Naive B cell (primary cell): ENCODE measurements around the gene RNF150. TPM values are rescaled to one million over a fixed set of nuclear protein-coding genes. Genes with fewer than 3 reads are reported as not detected.

Experiments
- ATAC-seq, 2 donors: fragments of 150-1000 bp; cut with Tn5 transposase; 2 replicates each; pipeline ENCODE4 v1.10.0; 2021; ENCODE audit warnings: low read depth in 2 of 2, mild to moderate bottlenecking in 2 of 2, moderate library complexity in 2 of 2
- DNase-seq: peaks from one replicate; pipeline ENCODE4 v3.0.0; 2022
- H3K27ac Mint-ChIP-seq, 6 donors: one replicate each; pipeline ENCODE4 v1.8.0; 2020 to 2022; ENCODE audit warnings: mild to moderate bottlenecking in 6 of 6, mixed read lengths in 6 of 6, moderate library complexity in 5 of 6, inconsistent platforms in 2 of 6
- H3K27me3 Mint-ChIP-seq, 3 donors: one replicate each; pipeline ENCODE4 v1.8.0; 2021 to 2022; ENCODE audit warnings: mixed read lengths in 3 of 3, mild to moderate bottlenecking in 1 of 3
- H3K36me3 Mint-ChIP-seq, 2 donors: one replicate each; pipeline ENCODE4 v1.8.0; 2020 to 2022; ENCODE audit warnings: mixed read lengths in 2 of 2, inconsistent platforms in 1 of 2, mild to moderate bottlenecking in 1 of 2
- H3K4me1 Mint-ChIP-seq, 3 donors: one replicate each; pipeline ENCODE4 v1.8.0; 2020 to 2022; ENCODE audit warnings: mixed read lengths in 3 of 3, inconsistent platforms in 1 of 3, mild to moderate bottlenecking in 1 of 3, moderate library complexity in 1 of 3
- H3K4me3 Mint-ChIP-seq, 8 donors: one replicate each; pipeline ENCODE4 v1.8.0; 2020 to 2022; ENCODE audit warnings: mild to moderate bottlenecking in 8 of 8, mixed read lengths in 8 of 8, moderate library complexity in 8 of 8, inconsistent platforms in 2 of 8
- H3K9me3 Mint-ChIP-seq, 7 donors: one replicate each; pipeline ENCODE4 v1.8.0; 2020 to 2022; ENCODE audit warnings: mixed read lengths in 7 of 7, mild to moderate bottlenecking in 5 of 7, inconsistent platforms in 2 of 7, moderate library complexity in 1 of 7
- polyA plus RNA-seq, 6 donors: library from polyadenylated mRNA; unstranded; fragments of 300-500 nt; fragmentation: Illumina TruSeq; gene quantifications; one replicate each; pipeline ENCODE4 v1.2.3, GENCODE V29; 2021; ENCODE audit warnings: low read depth in 6 of 6

The RNF150 gene
- polyA plus RNA-seq, 6 donors from 2014 or later = 0.15 TPM; not detected in 5

DNA sequence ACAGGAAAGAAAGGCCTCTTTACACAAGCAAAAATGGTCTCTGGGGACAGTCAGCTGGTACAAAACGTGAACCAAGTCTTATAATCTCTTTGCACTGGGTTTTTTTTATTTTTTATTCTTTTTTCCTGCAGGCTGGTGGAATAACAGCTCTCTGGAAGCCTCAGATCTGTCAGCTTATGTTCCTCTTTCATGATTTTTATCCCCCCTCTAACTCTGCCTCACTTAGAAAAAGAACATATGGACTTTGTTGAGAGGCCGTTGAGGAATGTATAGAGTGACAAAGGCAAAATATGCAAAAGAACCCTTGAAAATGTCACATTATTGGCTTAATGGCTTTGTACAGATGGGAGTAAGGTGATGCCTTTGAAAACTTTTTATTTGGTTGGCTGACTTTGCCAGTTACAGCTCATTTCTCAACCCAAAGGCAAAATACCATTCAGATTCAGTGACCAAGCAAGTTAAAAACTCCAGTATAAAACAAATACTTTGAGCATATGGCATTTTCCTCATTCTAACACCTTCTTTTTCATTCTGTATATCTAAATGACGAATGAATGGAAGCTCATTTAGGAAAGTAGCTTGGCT lies 111.1 kb downstream of the RNF150 start:
- H3K27me3 Mint-ChIP-seq = peaks cover 0 to 19% (median 8%) of the 10 kb centered on the region in 3 donors
- peaks cover 0 to 4% of the 10 kb centered on the region in 2 donors for H3K36me3 Mint-ChIP-seq
- no peak overlapping the region for H3K27ac Mint-ChIP-seq
- ATAC-seq (no peak), DNase-seq (no peak)
- H3K4me3 Mint-ChIP-seq = no peak overlapping the region
- peaks cover 0 to 5% (median 0%) of the 10 kb centered on the region in 7 donors for H3K9me3 Mint-ChIP-seq
- H3K4me1 Mint-ChIP-seq = no peaks in the 10 kb centered on the region

DNA sequence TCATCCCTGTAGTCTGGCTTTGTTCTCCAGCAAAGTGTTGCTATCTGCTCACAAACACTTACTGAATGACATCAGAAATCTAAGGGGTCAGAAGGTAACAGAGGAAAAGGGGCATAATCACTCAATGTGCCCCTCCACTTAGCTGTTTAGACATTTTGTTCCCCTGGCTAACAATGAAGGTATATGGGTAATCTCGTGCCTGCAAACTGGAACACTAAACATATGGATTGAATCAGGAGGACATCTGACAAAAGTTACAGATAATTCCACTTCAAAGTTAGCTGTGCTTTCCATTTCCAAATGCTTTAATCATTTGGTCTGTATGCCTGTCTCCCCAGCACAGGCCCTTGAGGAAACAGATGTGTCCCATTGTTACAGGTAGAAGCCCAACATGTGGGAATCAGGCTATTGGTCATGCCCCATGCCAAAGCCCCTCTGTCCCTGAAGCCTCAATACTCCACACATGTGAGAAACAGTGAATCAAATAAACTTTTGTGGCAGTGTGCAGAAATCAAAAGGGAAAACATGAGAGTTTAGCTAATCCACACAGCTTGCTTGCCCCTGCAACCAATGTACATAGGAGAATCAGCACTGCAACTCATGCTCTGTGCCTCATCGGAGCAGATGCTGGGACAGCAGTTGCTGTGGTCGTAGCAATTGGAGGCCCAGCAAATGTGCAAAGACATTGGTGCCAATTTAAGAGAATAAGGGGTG lies 111.7 kb downstream of the RNF150 start:
- H3K27me3 Mint-ChIP-seq = peaks cover 0 to 17% (median 8%) of the 10 kb centered on the region in 3 donors
- H3K9me3 Mint-ChIP-seq = peaks cover 0 to 5% (median 0%) of the 10 kb centered on the region in 7 donors
- DNase-seq = no peak
- no peak for ATAC-seq
- no peak overlapping the region for H3K27ac Mint-ChIP-seq
- no peak overlapping the region for H3K4me3 Mint-ChIP-seq
- H3K36me3 Mint-ChIP-seq = peaks cover 0 to 4% of the 10 kb centered on the region in 2 donors
- H3K4me1 Mint-ChIP-seq = no peaks in the 10 kb centered on the region

DNA sequence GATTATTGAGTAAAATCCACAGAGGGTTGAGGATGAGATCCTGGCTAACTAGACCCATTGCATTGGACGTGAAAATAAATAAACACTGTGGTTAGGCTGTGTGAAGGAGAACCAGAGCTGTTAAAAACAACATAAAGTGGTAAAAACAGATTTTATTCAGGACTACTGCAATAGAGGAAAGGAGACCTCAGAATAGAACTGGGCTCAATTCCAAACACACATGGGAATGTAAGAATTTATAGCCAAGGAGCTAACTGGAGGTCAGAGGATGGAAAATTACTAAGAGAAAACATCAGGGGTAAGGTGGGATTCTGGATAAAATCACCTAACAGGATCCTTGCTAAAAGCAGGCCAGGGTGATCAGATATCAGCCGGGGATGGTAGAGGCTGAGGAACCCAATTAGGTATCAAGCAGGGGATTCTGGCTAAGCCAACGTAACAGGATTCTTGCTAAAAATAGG lies 112.4 kb downstream of the RNF150 start:
- Mint-ChIP-seq H3K36me3 (peaks cover 0 to 4% of the 10 kb centered on the region in 2 donors), H3K27ac (no peak overlapping the region), H3K4me3 (no peak overlapping the region), H3K4me1 (no peaks in the 10 kb centered on the region), H3K27me3 (peaks cover 0 to 10% (median 1%) of the 10 kb centered on the region in 3 donors), H3K9me3 (peaks cover 0 to 5% (median 0%) of the 10 kb centered on the region in 7 donors)
- DNase-seq = no peak
- no peak for ATAC-seq

DNA sequence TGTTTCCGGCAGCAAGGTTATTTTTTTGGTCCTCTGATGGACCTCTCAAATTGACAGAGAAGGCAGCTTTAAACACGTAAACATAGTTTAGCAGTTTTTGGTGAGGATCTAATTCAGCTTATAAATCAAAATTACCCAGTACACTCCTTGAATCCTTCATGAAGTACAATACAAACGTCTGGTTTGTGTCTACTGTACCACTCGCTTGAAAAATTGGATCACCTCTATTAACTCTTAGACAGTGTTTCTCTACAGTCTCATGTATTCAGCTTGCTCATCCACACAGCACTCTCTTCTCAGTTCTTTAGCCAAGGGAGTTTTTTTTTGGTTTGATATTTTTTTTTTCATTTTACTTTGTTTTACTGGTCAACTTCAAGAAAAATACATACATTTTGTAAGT lies 113.5 kb downstream of the RNF150 start:
- Mint-ChIP-seq H3K36me3 (peaks cover 0 to 4% of the 10 kb centered on the region in 2 donors), H3K27ac (no peak overlapping the region), H3K4me1 (no peaks in the 10 kb centered on the region), H3K4me3 (no peak overlapping the region), H3K27me3 (peaks cover 0 to 2% (median 0%) of the 10 kb centered on the region in 3 donors), H3K9me3 (peaks cover 0 to 5% (median 0%) of the 10 kb centered on the region in 7 donors)
- ATAC-seq (no peak), DNase-seq (no peak)

DNA sequence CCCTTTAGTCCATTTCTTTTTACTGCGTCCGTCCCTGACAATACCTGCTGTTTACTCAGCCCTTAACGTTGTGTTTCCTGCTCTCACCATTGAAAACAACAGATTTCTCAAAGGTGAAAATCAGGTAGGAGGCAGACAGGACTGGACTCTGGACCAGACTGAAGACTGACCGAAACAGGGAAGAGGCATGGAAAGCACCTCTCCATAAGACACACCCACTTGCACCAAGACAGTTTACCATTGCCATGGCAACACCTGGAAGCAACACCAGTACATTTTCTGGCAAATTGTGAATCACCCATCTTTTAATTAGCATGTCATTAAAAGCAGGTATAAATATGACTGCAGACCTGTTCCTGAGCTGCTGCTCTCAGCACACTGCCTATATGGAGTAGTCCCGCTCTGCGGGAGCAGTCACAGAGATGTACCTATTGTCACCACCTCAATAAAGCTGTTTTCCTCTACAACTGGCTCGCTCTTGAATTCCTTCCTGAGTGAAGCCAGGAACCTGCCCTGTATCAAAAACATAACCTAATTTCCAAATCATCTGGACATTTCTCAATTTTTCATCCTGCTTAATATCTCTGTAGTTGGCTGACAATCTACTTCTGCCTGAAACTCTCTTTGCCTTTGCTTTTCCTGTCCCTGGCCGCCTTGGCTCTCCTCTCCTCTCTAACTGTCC lies 117.0 kb downstream of the RNF150 start:
- H3K9me3 Mint-ChIP-seq = no peaks in the 10 kb centered on the region
- no peaks in the 10 kb centered on the region for H3K27me3 Mint-ChIP-seq
- DNase-seq (no peak), ATAC-seq (no peak)
- H3K4me3 Mint-ChIP-seq = no peak overlapping the region
- no peaks in the 10 kb centered on the region for H3K4me1 Mint-ChIP-seq
- H3K36me3 Mint-ChIP-seq = no peaks in the 10 kb centered on the region
- H3K27ac Mint-ChIP-seq = no peak overlapping the region

DNA sequence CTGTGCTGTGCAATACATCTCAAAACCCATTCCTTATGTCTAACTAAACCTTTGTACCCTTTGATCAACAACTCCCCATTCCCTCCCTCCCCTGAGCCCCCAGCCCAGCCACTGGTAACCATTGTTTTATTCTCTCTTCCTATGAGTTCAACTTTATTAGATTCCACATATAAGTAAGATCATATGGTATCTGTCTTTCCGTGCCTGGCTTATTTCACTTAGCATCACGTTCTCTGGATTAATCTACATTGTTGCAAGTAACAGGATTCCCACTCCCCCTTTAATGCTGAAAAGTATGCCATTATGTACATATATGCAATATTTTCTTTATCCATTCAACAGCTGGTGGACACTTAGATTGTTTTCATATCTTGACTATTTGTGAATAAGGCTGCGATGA lies 119.4 kb downstream of the RNF150 start:
- Mint-ChIP-seq H3K4me1 (no peaks in the 10 kb centered on the region), H3K27me3 (no peaks in the 10 kb centered on the region), H3K36me3 (no peaks in the 10 kb centered on the region), H3K4me3 (no peak overlapping the region), H3K9me3 (peaks cover 0 to 4% (median 0%) of the 10 kb centered on the region in 7 donors), H3K27ac (no peak overlapping the region)
- DNase-seq (no peak), ATAC-seq (no peak)

DNA sequence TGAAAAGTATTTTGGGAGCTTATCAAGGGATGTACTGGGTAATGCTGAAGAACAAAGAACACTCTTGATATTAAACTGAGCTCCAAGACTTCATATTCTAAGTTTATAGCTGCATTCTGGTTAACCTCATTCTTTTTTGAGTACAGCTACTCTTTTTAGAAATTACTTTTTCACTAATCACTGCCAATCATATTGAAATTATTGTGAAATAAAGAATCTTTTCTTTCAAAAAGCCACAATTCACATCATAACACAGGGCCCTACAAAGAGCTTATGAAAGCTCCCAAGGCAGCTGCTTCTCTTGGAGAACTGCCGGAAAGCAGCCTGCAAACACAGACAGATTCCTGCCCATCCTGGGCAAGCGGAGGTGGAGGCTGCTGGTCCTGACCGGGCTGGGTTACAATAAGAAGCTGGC lies 121.4 kb downstream of the RNF150 start:
- DNase-seq = no peak
- no peak overlapping the region for H3K4me3 Mint-ChIP-seq
- peaks cover 0 to 4% (median 0%) of the 10 kb centered on the region in 7 donors for H3K9me3 Mint-ChIP-seq
- no peak overlapping the region for H3K27ac Mint-ChIP-seq
- no peaks in the 10 kb centered on the region for H3K4me1 Mint-ChIP-seq
- ATAC-seq = no peak
- no peaks in the 10 kb centered on the region for H3K36me3 Mint-ChIP-seq
- H3K27me3 Mint-ChIP-seq = no peaks in the 10 kb centered on the region

DNA sequence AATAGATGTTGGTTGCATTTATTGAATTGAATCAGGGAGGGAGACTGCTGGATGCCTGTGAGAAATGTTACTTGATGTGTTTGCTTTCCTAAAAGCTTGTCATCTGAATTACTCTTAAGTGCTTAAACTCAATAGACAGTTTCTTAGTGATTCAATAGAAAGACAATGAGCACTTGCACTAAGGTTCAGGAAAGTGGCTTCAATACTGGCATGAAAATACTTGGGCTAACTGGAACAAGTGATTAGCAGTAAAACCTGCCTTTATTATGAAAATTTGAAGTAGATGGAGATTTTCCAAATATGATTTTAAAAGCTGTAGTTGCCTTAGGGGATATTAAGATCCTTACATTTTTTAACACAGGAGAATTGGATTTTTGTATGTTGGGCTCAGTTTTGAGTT lies 123.3 kb downstream of the RNF150 start:
- no peak overlapping the region for H3K4me3 Mint-ChIP-seq
- H3K36me3 Mint-ChIP-seq = no peaks in the 10 kb centered on the region

DNA sequence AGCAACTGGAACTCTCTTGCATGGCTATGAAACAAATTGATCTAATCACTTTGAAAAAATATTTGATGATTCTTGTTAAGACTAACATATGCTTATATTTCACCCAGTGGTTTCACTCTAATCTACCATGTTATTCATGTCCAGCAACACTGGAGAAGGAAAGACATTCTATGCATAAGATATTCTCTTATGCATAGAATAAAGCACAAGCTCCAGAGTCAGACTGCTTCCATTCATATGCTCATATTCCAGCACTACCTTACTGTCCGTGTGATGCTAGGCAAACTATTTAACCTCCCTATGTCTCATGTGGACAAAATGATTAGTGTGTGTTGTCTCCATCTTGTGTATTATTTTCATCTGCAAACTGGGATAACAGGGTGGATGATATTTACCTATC lies 124.1 kb downstream of the RNF150 start:
- Mint-ChIP-seq H3K36me3 (no peaks in the 10 kb centered on the region), H3K4me1 (no peaks in the 10 kb centered on the region), H3K27me3 (no peaks in the 10 kb centered on the region), H3K27ac (no peak overlapping the region), H3K9me3 (peaks cover 0 to 4% (median 0%) of the 10 kb centered on the region in 7 donors), H3K4me3 (no peak overlapping the region)
- ATAC-seq (no peak), DNase-seq (no peak)

More for the DNA sequence above, 123.3 kb downstream of the RNF150 start:
- DNase-seq (no peak), ATAC-seq (no peak)
- Mint-ChIP-seq H3K27me3 (no peaks in the 10 kb centered on the region), H3K27ac (no peak overlapping the region), H3K9me3 (peaks cover 0 to 4% (median 0%) of the 10 kb centered on the region in 7 donors), H3K4me1 (no peaks in the 10 kb centered on the region)

DNA sequence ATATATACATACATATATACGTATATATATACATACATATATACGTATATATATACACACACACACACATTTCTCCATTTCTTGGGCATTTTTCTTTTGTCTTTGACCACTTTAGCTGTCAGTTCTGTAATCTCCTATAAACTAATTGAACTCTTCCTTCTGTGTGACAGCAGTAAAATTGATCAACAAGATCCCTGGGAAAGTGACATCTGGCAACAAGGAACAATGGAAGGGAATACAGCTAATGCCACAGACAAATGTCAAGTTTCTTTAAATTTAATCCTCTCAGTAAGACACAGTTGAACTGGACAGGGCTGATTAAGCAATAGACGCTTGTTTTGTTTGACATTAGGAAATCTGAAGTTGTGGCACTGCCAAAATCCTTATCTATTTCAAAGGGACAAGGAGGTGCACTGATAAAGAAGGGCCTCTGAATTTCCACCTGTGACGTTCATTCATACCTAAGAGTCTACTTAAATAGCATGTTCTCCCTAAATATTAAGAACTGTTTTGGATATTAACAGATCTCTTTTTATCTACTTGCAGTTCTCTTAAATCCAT lies 126.9 kb downstream of the RNF150 start:
- no peak overlapping the region for H3K27ac Mint-ChIP-seq
- no peaks in the 10 kb centered on the region for H3K4me1 Mint-ChIP-seq
- H3K9me3 Mint-ChIP-seq = peaks cover 0 to 4% (median 0%) of the 10 kb centered on the region in 7 donors
- H3K27me3 Mint-ChIP-seq = peaks cover 0 to 5% (median 0%) of the 10 kb centered on the region in 3 donors
- H3K36me3 Mint-ChIP-seq = no peaks in the 10 kb centered on the region
- DNase-seq (no peak), ATAC-seq (no peak)
- H3K4me3 Mint-ChIP-seq = peak overlapping the region in 1 of 8 donors; percentile 10

DNA sequence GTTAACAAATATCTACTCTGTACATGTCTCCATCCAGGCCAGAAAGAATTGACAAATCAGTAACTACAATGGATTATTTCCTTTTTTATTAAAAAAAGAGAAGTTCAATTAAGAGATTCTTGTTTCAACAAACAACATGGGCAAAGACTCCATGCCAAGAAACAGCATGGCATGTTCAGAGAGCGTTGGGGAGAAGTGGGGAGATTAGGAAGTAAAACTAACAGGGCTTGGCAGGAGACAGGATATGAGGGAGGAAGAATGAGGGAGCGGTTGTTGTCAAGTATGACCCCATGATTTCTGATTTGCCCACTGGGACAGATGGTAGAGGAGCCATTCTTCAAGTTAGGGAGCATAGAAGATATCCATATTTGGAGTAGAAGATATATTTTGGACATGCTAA lies 128.4 kb downstream of the RNF150 start:
- no peak for ATAC-seq
- Mint-ChIP-seq H3K4me1 (no peaks in the 10 kb centered on the region), H3K27ac (no peak overlapping the region)

DNA sequence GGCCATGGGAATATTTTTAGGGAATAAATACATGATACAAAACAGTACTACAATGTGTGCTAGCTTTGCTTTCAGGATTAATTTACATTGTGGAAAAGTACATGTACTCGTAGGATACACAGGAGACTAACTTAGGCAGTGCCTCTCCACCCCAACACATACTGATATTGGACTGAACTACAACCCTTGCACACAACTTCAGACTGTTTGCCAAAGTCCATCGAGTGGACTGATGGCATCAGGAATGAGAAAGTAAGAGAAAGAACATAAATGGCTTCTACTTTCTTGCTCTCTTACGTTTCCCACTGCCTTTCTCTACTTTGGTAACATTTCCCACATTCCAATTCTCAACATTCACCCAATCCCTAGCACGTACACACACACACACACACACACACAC lies 130.1 kb downstream of the RNF150 start:
- no peaks in the 10 kb centered on the region for H3K36me3 Mint-ChIP-seq
- ATAC-seq (no peak), DNase-seq (no peak)
- no peaks in the 10 kb centered on the region for H3K9me3 Mint-ChIP-seq
- no peak overlapping the region for H3K4me3 Mint-ChIP-seq
- no peaks in the 10 kb centered on the region for H3K4me1 Mint-ChIP-seq
- peaks cover 0 to 11% (median 0%) of the 10 kb centered on the region in 3 donors for H3K27me3 Mint-ChIP-seq
- H3K27ac Mint-ChIP-seq = no peak overlapping the region

More for the DNA sequence above, 128.4 kb downstream of the RNF150 start:
- Mint-ChIP-seq H3K36me3 (no peaks in the 10 kb centered on the region), H3K9me3 (peaks cover 0 to 3% (median 0%) of the 10 kb centered on the region in 7 donors), H3K27me3 (peaks cover 0 to 8% (median 0%) of the 10 kb centered on the region in 3 donors), H3K4me3 (no peak overlapping the region)
- no peak for DNase-seq

DNA sequence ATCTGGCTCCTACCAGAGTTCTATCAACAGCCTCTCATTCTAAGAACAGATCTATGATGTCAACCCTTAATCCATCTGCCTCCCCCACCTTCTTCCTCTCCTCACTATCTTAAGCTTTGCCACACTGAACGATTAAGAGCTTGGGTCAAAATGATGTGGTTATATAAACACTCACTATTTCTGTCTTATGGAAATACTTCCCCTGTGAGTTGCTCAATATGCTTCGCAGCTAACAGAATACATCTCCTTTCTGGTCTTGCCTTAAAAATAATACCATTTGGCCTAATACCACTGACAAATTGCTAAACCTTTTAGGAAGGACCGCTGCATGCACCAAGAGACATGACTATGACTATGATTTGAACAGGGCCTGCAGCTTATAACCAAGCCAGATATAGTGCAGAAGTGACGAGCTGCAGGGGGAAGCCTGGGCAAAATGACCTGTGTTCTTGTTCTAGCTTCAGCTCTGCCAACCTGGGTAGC lies 130.9 kb downstream of the RNF150 start:
- DNase-seq = no peak
- peaks cover 0 to 2% (median 0%) of the 10 kb centered on the region in 7 donors for H3K9me3 Mint-ChIP-seq
- no peaks in the 10 kb centered on the region for H3K36me3 Mint-ChIP-seq
- peaks cover 0 to 11% (median 0%) of the 10 kb centered on the region in 3 donors for H3K27me3 Mint-ChIP-seq
- no peak overlapping the region for H3K27ac Mint-ChIP-seq
- no peak overlapping the region for H3K4me3 Mint-ChIP-seq
- ATAC-seq = no peak
- no peaks in the 10 kb centered on the region for H3K4me1 Mint-ChIP-seq
